HL-60 (cell line): Measurements from ENCODE around the gene TSSK2.

Experiments used
- DNase-seq, 2 experiments: peaks; one replicate each; pipeline ENCODE4 v3.0.0-alpha.2; 2010 to 2020; ENCODE audit warnings: low read depth in 1 of 2, low spot score in 1 of 2
- H3K27ac ChIP-seq: fragments of 250-450 bp; sonication (Bioruptor Pico); replicated peaks from 2 replicates; pipeline ENCODE4 v1.5.1; 2020; ENCODE audit warnings: mild to moderate bottlenecking, moderate library complexity
- H3K27me3 ChIP-seq: fragments of 250-450 bp; sonication (Bioruptor Pico); 2 replicates; pipeline ENCODE4 v1.5.1; 2021; ENCODE audit warnings: mild to moderate bottlenecking, moderate library complexity; ENCODE audit not compliant: insufficient read depth, poor library complexity, severe bottlenecking
- H3K4me3 ChIP-seq: replicated peaks from 2 replicates; pipeline ENCODE4 v1.5.1; 2011; ENCODE audit warnings: mild to moderate bottlenecking, control low read depth, low read length; ENCODE audit not compliant: insufficient read depth
- CTCF ChIP-seq: IDR thresholded peaks from one replicate; pipeline ENCODE4 v1.5.1; 2011; ENCODE audit warnings: low read length, control low read depth, inconsistent platforms; ENCODE audit not compliant: insufficient read depth
- GABPA ChIP-seq: IDR thresholded peaks from 2 replicates; pipeline ENCODE4 v1.6.1; 2012; ENCODE audit warnings: low read depth
- POLR2AphosphoS5 ChIP-seq: IDR thresholded peaks from 2 replicates; pipeline ENCODE4 v1.6.1; 2012; ENCODE audit warnings: low read depth
- REST ChIP-seq: IDR thresholded peaks from 2 replicates; pipeline ENCODE4 v1.6.1; 2012; ENCODE audit warnings: low read depth; ENCODE audit not compliant: insufficient replicate concordance
- SPI1 ChIP-seq: IDR thresholded peaks from 2 replicates; pipeline ENCODE4 v1.6.1; 2012; ENCODE audit warnings: low read depth, mild to moderate bottlenecking, borderline replicate concordance

The TSSK2 gene

GRCh38 chr22:19117111-19117512 lies 14.0 kb upstream of the TSSK2 start:
- Histone ChIP-seq H3K4me3 (no peak overlapping the region), H3K27ac (no peak overlapping the region), H3K27me3 (no peaks in the 10 kb centered on the region)
- no peak for DNase-seq
- TF ChIP-seq SPI1 (no peak), REST (no peak), CTCF (no peak), POLR2AphosphoS5 (no peak), GABPA (no peak)

GRCh38 chr22:19118329-19118880 lies 12.7 kb upstream of the TSSK2 start:
- TF ChIP-seq CTCF = no peak
- no peak for TF ChIP-seq REST
- TF ChIP-seq SPI1 = no peak
- no peak overlapping the region for H3K27ac ChIP-seq
- H3K27me3 ChIP-seq = no peaks in the 10 kb centered on the region
- DNase-seq = no peak
- H3K4me3 ChIP-seq = no peak overlapping the region

GRCh38 chr22:19119949-19120348 lies 11.2 kb upstream of the TSSK2 start:
- no peak for TF ChIP-seq SPI1
- no peak for TF ChIP-seq GABPA
- TF ChIP-seq REST = no peak
- TF ChIP-seq POLR2AphosphoS5 = no peak
- TF ChIP-seq CTCF = no peak
- H3K4me3 ChIP-seq = no peak overlapping the region
- H3K27ac ChIP-seq = no peak overlapping the region
- no peak for DNase-seq
- no peaks in the 10 kb centered on the region for H3K27me3 ChIP-seq
